NCI-H748 treated with DMSO at 0.1 percent for 48 hours (cell line): ENCODE data around the gene SMAP1.
"Not testable (repeated sequence)": the region's sequence is repeated elsewhere in the genome, so short reads cannot be mapped to it uniquely, and the experiment has no call there.

ENCODE experiments used
- DNase-seq: peaks from one replicate; lab custom pipeline; 2025; lab: John Stamatoyannopoulos, UW

The SMAP1 gene

GRCh38 chr6:70742462-70742861 lies 74.8 kb downstream of the SMAP1 start:
- not testable (repeated sequence) for DNase-seq

- no peak for DNase-seq
Measured at GRCh38 chr6:70753870-70754380, 86.2 kb downstream of the SMAP1 start.

DNA sequence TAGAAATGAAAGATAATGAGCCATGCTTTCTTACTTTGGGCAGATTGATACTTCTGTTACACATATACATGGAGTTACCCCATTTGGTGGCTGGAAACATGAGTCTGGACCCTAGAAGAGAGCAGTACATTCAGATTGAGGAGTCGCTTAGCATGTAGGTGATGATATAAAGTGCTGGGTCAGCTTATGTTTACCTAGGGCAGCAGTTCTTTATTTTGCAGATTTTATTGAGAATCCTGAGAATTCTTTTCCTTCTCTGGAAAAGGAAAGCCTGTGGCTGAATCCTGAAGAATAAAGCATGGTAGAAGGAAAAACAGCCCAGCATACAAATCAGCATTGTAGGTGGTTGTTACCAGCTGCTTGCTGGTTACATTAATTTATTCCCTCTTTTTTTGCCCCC lies 91.2 kb downstream of the SMAP1 start:
- DNase-seq, result no peak

DNA sequence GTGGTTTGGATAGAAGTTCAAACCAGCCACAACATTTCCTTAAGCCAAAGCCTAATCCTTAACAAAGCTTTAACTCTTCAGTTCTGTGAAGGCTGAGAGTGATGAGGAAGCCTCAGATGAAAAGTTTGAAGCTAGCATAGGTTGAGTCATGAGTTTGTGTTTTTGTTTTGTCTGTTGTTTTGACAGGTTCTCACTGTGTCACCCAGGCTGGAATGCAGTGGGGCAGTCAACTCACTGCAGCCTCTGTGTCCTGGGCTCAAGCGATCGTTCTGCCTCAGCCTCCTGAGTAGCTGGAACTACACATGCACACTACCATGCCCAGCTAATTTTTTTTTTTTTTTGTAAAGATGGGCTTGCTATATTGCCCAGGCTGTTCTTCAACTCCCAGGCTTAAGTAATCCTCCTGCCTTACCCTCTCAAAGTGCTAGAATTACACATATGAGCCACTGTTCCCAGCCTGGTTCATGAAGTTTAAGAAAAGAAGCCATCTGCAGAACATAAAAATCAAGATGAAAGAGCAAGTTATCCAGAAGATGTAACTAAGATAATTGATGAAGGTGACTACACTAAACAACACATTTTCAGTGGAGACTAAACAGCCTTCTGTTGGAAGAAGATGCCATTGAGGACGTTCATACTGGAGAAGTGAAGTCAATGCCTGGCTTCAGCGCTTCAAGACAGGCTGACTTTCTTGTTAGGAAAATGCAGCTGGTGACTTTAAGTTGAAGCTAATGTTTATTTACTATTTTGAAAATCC lies 96.2 kb downstream of the SMAP1 start:
- DNase-seq, result no peak

- DNase-seq, result no peak
Measured at GRCh38 chr6:70764706-70765105, 97.0 kb downstream of the SMAP1 start.

DNA sequence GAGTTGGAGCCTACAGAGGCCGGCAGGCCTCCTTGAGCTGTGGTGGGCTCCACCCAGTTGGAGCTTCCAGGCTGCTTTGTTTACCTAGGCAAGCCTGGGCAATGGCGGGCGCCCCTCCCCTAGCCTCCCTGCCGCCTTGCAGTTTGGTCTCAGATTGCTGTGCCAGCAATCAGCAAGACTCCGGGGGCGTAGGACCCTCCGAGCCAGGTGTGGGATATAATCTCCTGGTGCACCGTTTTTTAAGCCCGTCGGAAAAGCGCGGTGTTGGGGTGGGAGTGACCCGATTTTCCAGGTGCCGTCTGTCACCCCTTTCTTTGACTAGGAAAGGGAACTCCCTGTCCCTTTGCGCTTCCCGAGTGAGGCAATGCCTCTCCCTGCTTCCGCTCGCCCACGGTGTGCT lies 103.7 kb downstream of the SMAP1 start:
- DNase-seq, result not testable (repeated sequence)

- no peak for DNase-seq
Measured at GRCh38 chr6:70779934-70780333, 112.3 kb downstream of the SMAP1 start.

GRCh38 chr6:70790483-70791224 lies 123.0 kb downstream of the SMAP1 start:
- no peak for DNase-seq

DNA sequence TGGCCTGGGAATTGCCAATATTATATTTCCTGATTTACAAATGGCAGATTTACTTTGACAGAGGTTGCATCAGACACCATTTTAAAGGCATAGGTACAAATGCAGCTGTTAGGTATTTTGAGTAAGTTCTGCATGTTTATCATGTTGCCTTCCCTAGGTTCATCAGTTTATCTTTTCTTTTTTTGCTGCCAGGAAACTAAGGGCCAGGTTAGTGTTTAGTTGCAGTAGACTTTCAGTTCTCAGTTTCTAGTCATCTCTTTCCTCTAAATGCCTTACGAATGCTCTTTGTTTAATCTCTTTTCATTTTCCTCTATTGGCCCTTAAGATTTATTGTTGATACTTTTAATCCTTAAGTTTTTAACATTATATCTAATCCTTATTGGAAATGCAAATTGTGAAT lies 129.9 kb downstream of the SMAP1 start:
- no peak for DNase-seq

DNA sequence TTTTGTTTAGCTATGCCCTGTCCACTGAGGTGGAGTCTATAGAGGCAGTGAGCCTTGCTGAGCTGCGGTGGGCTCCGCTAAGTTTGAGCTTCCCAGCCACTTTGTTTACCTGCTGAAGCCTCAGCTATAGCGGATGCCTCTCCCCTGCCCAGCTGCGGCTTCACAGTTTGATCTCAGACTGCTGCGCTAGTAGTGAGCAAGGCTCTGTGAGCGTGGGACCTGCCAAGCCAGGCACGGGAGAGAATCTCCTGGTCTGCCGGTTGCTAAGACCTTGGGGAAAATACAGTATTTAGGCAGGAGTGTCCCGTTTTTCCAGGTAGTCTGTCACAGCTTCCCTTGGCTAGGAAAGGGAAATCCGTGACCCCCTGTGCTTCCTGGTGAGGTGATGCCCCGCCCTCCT lies 138.4 kb downstream of the SMAP1 start:
- no peak for DNase-seq

GRCh38 chr6:70811788-70812187 lies 144.1 kb downstream of the SMAP1 start:
- no peak for DNase-seq

GRCh38 chr6:70813885-70814284 lies 146.2 kb downstream of the SMAP1 start:
- no peak for DNase-seq

DNA sequence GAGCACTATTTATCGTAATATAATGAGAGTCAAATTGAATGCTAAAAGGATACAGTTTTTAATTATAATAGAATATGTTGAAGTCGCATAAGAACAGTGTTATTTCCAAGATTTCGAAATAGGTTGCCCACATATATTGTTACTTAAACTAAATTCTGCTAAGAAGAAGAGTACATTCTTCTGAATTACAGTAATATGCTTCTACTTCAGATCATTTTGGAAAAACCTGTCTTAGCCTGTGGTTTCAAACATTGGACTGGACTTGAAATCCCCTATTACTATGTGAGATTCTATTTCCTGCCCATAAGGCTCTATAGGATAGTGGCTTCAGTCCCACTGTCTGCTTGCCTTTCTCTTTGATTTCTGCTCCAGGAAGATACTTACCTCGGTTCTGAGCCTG lies 152.0 kb downstream of the SMAP1 start:
- no peak for DNase-seq

DNA sequence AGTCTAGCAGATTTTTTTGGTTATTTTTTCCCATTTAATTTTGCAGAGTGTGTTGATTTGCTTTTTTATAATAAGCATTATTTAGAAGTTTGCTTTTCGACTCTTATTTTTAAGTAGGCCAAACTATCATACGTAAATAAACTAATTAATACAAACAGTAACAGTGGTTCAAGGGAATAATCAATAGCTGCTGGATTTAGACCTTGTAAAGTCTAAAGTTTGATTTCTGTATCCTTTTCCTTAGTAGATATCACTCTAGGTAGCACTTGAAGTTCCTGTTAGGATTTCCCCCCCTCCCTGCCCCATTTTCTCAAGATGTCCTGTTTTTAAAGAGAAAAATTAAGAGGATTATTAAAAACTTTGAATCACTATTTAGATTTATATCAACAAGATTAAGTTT lies 153.1 kb downstream of the SMAP1 start:
- no peak for DNase-seq

- no peak for DNase-seq
Measured at GRCh38 chr6:70821751-70822150, 154.1 kb downstream of the SMAP1 start.

GRCh38 chr6:70823651-70824050 lies 156.0 kb downstream of the SMAP1 start:
- no peak for DNase-seq

DNA sequence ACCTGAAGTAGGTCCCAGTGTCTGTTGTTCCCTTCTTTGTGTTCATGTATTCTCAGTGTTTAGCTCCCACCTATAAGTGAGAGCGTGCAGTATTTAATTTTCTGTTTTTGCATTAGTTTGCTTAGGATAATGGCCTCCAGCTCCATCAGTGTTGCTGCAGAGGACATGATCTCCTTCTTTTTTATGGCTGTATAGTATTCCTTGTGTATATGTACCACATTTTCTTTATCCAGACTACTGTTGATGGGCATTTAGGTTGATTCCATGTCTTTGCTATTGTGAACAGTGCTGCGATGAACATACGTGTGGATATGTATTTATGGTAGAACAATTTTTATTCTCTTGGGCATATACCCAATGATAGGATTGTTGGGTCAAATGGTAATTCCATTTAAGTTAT lies 163.7 kb downstream of the SMAP1 start:
- no peak for DNase-seq

DNA sequence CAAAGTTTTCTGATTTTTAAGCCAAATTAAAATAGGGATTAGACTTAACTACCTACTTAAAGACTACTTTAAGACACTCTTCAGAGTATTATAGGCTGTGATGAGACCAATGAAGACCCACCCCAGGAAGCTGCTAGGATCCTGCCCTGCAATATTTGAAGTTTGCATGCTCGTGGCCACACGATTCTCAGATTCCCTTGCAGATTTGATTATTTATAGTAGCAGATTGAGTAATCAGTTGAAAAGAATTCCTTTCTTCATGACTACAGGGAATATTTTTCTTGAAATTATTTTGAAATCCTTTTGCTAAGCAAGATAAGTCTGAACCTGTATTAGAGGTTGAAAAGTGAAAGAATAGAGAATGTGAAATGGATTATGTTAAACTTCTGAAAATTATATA lies 166.8 kb downstream of the SMAP1 start:
- DNase-seq, result no peak

DNA sequence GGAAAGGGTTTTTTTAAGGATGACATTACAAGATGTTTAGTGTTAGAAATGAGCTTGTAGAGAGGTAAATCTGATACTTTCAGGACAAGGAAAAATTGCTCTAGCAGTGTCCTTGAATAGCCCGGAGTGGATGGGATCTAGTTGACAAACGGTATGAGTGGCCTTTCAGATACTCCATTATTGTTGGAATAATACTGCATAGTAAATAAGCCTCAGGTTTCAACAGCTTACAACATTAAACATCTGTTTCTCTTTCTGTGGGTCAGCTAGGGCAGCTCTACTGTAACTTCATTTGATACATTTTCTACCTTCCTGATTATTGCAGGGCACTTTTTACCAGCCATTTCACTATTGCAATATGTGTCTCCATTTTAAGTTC lies 171.2 kb downstream of the SMAP1 start:
- DNase-seq, result no peak

- no peak for DNase-seq
Measured at GRCh38 chr6:70839286-70840266, 171.9 kb downstream of the SMAP1 start.

DNA sequence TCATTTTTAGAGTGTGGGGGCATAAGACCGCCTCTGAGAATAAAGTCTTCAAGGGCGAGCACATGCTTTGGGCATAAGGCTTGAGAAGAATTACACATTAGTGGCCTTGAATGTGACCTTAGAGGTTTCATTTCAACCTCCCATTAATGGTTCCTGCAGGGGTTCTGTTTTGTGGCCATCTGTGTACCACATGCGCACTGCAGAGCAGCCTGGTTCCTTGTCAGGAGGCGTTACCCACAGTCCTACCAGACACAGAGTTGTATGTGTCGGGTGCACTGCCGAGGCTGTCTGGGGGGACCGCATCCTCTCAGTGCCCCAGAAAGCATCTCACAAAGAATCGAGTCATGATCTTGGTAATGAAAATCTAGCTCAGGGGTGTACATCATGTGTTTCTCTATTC lies 173.4 kb downstream of the SMAP1 start:
- no peak for DNase-seq

DNA sequence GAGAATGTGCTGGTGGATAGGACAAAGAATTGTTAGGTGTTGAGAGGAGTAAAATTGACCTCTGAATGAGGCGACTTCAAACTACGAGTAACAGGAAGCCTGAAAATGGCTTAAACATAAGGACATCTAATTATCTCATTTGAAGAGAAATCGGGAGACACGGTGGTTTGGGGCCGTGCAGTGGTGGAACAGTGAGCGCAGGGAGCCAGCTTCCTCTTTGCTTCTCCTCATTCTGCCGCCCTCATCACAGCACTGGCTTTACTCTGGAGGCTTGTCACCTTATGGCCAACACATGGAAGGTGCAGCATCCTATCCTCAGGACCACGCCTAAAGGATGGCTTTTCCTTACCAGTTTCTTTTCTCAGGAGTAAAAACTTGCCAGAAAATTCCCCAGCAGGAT lies 174.9 kb downstream of the SMAP1 start:
- no peak for DNase-seq
